GM12878 (cell line): ENCODE results near the gene NSUN5. TPM values are rescaled to one million over a fixed set of nuclear protein-coding genes. Genes with fewer than 3 reads are reported as not detected.
"Not testable (repeated sequence)": the region's sequence is repeated elsewhere in the genome, so short reads cannot be mapped to it uniquely, and the experiment has no call there.

Experiments
- ATAC-seq: fragments of 200-7000 bp; cut with Tn5 transposase; 3 replicates; pipeline ENCODE4 v1.9.1; 2020; ENCODE audit warnings: mild to moderate bottlenecking, moderate library complexity
- BruUV-seq: library from RNA; stranded (reverse); fragments of 400-500 nt; replicated peaks from 2 replicates; lab custom pipeline; 2021; lab: Mats Ljungman, UMichigan
- CTCF ChIA-PET: fragments of 300-600 bp; sonication (Branson Sonifier 250); formaldehyde crosslinking; extraction: SDS; loops from one replicate; lab custom pipeline; 2021; ENCODE audit warnings: inconsistent platforms; lab: Yijun Ruan, JAX
- POLR2A ChIA-PET: fragments of 350-600 bp; formaldehyde crosslinking; extraction: SDS; loops from one replicate; lab custom pipeline; 2021; ENCODE audit warnings: inconsistent platforms; lab: Charles Lee
- RAD21 ChIA-PET: fragments of 300-600 bp; sonication (Branson Sonifier 250); formaldehyde crosslinking; loops from one replicate; lab custom pipeline; 2023; ENCODE audit warnings: antibody characterized with exemption; ENCODE audit not compliant: unreplicated experiment; lab: Charles Lee
- SMC1A ChIA-PET: fragments of 300-600 bp; sonication (Branson Sonifier 250); formaldehyde crosslinking; loops from one replicate; lab custom pipeline; 2023; ENCODE audit not compliant: unreplicated experiment, uncharacterized antibody; lab: Charles Lee
- DNase-seq: peaks from one replicate; pipeline ENCODE4 v3.0.0-alpha.2; 2011; ENCODE audit warnings: low read depth, low spot score
- FAIRE-seq: peaks from 3 replicates; lab custom pipeline; 2011; peaks lifted over from hg19 to GRCh38; lab: Jason Lieb, UNC
- H2AFZ ChIP-seq: 2 replicates; pipeline ENCODE4 v1.6.0; 2011; ENCODE audit warnings: low read depth, low read length, control low read depth; ENCODE audit not compliant: control insufficient read depth
- H3K27ac ChIP-seq: 2 replicates; pipeline ENCODE4 v1.5.1; 2011; ENCODE audit warnings: control low read depth; ENCODE audit not compliant: control insufficient read depth, insufficient read depth
- H3K27me3 ChIP-seq, 2 experiments: replicated peaks in 1 of 2; 2 replicates each; pipeline versions ENCODE4 v1.6.0 to v1.6.1; 2011; ENCODE audit warnings: low read length in 1 of 2; ENCODE audit not compliant: control insufficient read depth in 2 of 2, insufficient read depth in 2 of 2
- H3K36me3 ChIP-seq, 2 experiments: 2 replicates each; pipeline ENCODE4 v1.5.1; 2011; ENCODE audit warnings: low read length in 1 of 2; ENCODE audit not compliant: control insufficient read depth in 2 of 2, insufficient read depth in 2 of 2
- H3K4me1 ChIP-seq: 2 replicates; pipeline ENCODE4 v1.6.1; 2011; ENCODE audit warnings: mild to moderate bottlenecking, low read length, moderate library complexity, mixed read lengths; ENCODE audit not compliant: control insufficient read depth, insufficient read depth
- H3K4me2 ChIP-seq: 2 replicates; pipeline ENCODE4 v1.6.0; 2011; ENCODE audit warnings: control low read depth; ENCODE audit not compliant: control insufficient read depth, insufficient read depth
- H3K4me3 ChIP-seq: fragments of 200-600 bp; sonication (generic); 2 replicates; pipeline ENCODE4 v1.5.1; 2016
- H3K79me2 ChIP-seq: 2 replicates; pipeline ENCODE4 v1.6.0; 2011; ENCODE audit warnings: low read length; ENCODE audit not compliant: control insufficient read depth, insufficient read depth
- H3K9ac ChIP-seq: 2 replicates; pipeline ENCODE4 v1.8.0; 2011; ENCODE audit warnings: low read length, control low read depth, mixed read lengths; ENCODE audit not compliant: control insufficient read depth, insufficient read depth
- H3K9me3 ChIP-seq: replicated peaks from 3 replicates; pipeline ENCODE4 v1.5.1; 2011; ENCODE audit warnings: mild to moderate bottlenecking, low read length; ENCODE audit not compliant: control insufficient read depth, insufficient read depth
- H4K20me1 ChIP-seq: 2 replicates; pipeline ENCODE4 v1.6.0; 2011; ENCODE audit not compliant: control insufficient read depth, insufficient read depth
- HCFC1 ChIP-seq: fragments of 150-350 bp; IDR thresholded peaks from 2 replicates; pipeline ENCODE4 v1.6.1; 2014; ENCODE audit warnings: low read length
- WGBS: methylation state at CpG from one replicate; pipeline ENCODE4 v1.1.6; 2016; ENCODE audit warnings: low lambda C conversion rate; ENCODE audit not compliant: insufficient replicate concordance, insufficient coverage; ENCODE audit errors: missing lambda C conversion rate; 5-methylcytosine and 5-hydroxymethylcytosine counted together
- in situ Hi-C: fragments of 300-500 bp; cut with MboI; formaldehyde crosslinking; loops from 9 replicates; pipeline ENCODE4 v1.14.3; 2018; ENCODE audit warnings: mixed read lengths
- intact Hi-C: fragments of 100-400 bp; cut with micrococcal nuclease; formaldehyde crosslinking; loops from one replicate; pipeline ENCODE4 v1.14.2; 2022; ENCODE audit not compliant: unreplicated experiment
- polyA plus RNA-seq, 11 experiments: library from polyadenylated mRNA; depleted of rRNA in 4 of 11; unstranded in 6 of 11; stranded (reverse) in 5 of 11; fragments of >200 nt; fragmentation: Nextera tagmentation in 4 of 11; fragmentation: Illumina TruSeq in 1 of 11; extraction: Ambion mirVana in 4 of 11; extraction: Trizol in 1 of 11; gene quantifications; 1 replicate in 1 of 11; 2 replicates in 10 of 11; pipeline versions ENCODE4 v1.2.1 to v1.2.3, GENCODE V29; 2011 to 2016; ENCODE audit warnings: inconsistent platforms in 2 of 11, missing spikeins in 2 of 11, low read depth in 1 of 11
- total RNA-seq, 4 experiments: library from RNA; depleted of rRNA in 3 of 4; stranded (reverse); fragments of >200 nt in 3 of 4; fragmentation: Illumina TruSeq in 1 of 4; extraction: Trizol in 1 of 4; gene quantifications; 2 replicates each; pipeline versions ENCODE4 v1.2.1 to v1.2.3, GENCODE V29; 2013 to 2021

NSUN5 gene
- total and polyA plus RNA-seq, 10 of the 15 experiments (the other 5 are each of a cell fraction or from before 2014, with no cell fraction given): 2.0 to 63.4 (median 38.2) TPM

DNA sequence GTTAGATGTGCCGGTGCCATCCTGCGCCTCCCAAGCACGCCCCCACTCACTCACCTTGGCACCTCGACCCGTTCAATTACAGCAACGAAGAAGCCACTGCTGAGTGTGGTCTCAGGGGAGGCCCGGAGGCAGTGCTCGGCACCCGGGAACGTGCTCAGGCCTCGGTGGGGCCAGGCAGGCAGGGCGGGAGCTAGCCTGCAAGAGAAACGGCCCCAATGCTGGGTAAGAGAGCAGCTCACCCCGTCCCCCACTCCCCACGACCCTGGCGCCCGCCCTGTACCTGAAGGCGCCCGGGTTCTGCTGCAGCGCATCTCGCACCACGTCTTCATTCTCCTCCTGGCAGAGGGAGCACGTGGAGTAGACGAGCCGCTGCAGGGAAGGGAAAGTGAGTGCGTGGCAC is 5.1 kb downstream of the NSUN5 start:
- ATAC-seq: no peak
- ChIA-PET RAD21 (no interaction called here), POLR2A (no interaction called here)

DNA sequence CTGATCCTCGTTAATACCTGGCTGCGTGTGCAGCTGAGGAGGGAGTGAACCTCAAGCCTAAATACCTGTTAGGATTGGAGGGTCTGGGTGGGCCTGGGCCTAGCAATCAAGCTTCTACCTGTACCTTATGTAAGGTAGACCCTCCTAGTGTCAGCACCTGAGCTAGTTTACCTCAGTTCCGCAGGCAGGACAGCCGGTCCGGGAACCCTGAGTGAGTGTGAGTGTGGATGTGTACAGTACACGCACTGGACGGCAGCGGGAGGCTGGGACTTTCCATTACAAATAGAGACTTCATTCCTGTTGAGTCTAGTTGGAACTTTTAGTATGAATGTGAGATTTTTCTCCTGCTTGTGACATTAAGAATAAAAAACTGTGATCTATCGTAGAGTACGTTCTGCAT is 5.8 kb downstream of the NSUN5 start:
- H3K36me3 ChIP-seq, H2AFZ ChIP-seq, H3K27ac ChIP-seq, SMC1A ChIA-PET, CTCF ChIA-PET, intact Hi-C loops, H3K4me2 ChIP-seq, BruUV-seq, FAIRE-seq, H3K4me3 ChIP-seq, H3K79me2 ChIP-seq, H3K4me1 ChIP-seq, RAD21 ChIA-PET, DNase-seq, ATAC-seq, H4K20me1 ChIP-seq, in situ Hi-C loops, H3K9me3 ChIP-seq, POLR2A ChIA-PET, H3K27me3 ChIP-seq, H3K9ac ChIP-seq: not testable (repeated sequence)
- over 99% methylated on average over 10 of the region's 10 CpGs for WGBS

More for the DNA sequence above, 5.1 kb downstream of the NSUN5 start:
- H4K20me1 ChIP-seq: no peaks in the 10 kb centered on the region
- no peak for TF ChIP-seq HCFC1
- no peak overlapping the region for H3K4me2 ChIP-seq
- intact Hi-C loops (no loop called here), in situ Hi-C loops (no loop called here)
- H3K4me1 ChIP-seq: no peaks in the 10 kb centered on the region; the same call in 1 of the 2 replicates
- CTCF ChIA-PET: no interaction called here
- DNase-seq: no peak
- no peaks in the 10 kb centered on the region for H3K9me3 ChIP-seq
- BruUV-seq: no TSS peak
- H2AFZ ChIP-seq: no peak overlapping the region
- SMC1A ChIA-PET: no interaction called here
- H3K9ac ChIP-seq: no peak overlapping the region
- FAIRE-seq: no peak
- no peak overlapping the region for H3K27ac ChIP-seq
- WGBS: 83% methylated on average over 22 of the region's 26 CpGs
- no peak overlapping the region for H3K4me3 ChIP-seq
- H3K27me3 ChIP-seq: no peaks in the 10 kb centered on the region
- peaks cover 9 to 10% of the 10 kb centered on the region in 2 experiments; a peak in 3 of 4 replicates for H3K36me3 ChIP-seq
- peaks cover 17% of the 10 kb centered on the region for H3K79me2 ChIP-seq

DNA sequence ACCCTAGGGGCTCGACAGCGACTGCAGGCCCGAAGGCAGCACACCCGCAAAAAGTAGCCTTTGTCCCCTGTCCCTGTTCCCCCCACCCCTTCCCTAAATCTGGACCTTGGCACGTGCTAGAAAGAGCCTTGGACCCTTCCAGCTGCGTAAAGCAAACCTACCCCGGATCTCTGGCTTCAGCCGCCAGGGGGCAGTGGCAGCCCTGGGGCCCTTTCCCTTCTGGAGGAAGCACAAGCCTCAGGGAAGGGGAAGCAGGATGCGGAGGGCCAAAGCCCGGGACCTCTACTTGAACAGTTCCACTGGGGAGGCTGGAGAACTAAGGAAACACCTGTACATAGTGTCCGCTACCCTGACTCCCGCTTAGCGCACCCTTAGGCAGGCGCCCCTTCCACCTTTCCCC is 7.5 kb downstream of the NSUN5 start:
- H3K4me3 ChIP-seq, H3K27ac ChIP-seq, RAD21 ChIA-PET, SMC1A ChIA-PET, H3K9ac ChIP-seq, ATAC-seq, CTCF ChIA-PET, H3K79me2 ChIP-seq, POLR2A ChIA-PET, H3K36me3 ChIP-seq, BruUV-seq, FAIRE-seq, DNase-seq, H3K4me2 ChIP-seq, H3K4me1 ChIP-seq, in situ Hi-C loops, intact Hi-C loops, H3K9me3 ChIP-seq, H2AFZ ChIP-seq, H3K27me3 ChIP-seq, H4K20me1 ChIP-seq: not testable (repeated sequence)
- 97% methylated on average over 9 of the region's 14 CpGs for WGBS

DNA sequence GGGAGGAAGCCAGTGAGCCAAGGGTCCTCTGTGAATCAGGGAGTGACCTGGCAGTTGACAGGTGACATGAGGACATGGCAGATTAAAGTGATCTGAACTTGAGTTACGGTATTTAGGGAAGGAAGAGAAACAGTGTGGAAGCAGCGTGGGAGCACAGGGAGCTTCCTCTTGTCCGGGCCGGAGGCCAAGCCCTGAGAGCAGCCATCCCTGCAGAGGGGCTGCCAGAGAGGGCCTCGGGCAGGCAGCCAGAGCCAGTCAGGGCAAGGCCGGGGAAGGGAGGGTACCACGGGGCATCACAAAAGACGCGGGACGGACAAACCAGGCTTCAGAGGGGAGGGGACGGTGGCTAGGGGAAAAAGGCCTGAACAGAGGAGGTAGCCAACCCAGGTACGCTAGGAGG is 8.8 kb downstream of the NSUN5 start:
- DNase-seq, H3K27me3 ChIP-seq, FAIRE-seq, H3K79me2 ChIP-seq, H3K9me3 ChIP-seq, H3K4me2 ChIP-seq, intact Hi-C loops, POLR2A ChIA-PET, CTCF ChIA-PET, in situ Hi-C loops, H3K36me3 ChIP-seq, SMC1A ChIA-PET, H4K20me1 ChIP-seq, H3K4me3 ChIP-seq, ATAC-seq, H3K9ac ChIP-seq, H3K27ac ChIP-seq, RAD21 ChIA-PET, H3K4me1 ChIP-seq, BruUV-seq, H2AFZ ChIP-seq: not testable (repeated sequence)
- WGBS: 37% methylated on average over 6 of the region's 12 CpGs
